HepG2 (cell line): Measurements from ENCODE around the gene CST3.

ENCODE experiments used
- BRD4 ChIP-seq: sonication (generic); formaldehyde crosslinking; IDR thresholded peaks from 2 replicates; pipeline ENCODE4 v1.4.0; 2020; ENCODE audit warnings: missing genetic modification reagents
- CEBPG ChIP-seq: IDR thresholded peaks from 2 replicates; pipeline ENCODE4 v1.6.1; 2016
- FOXJ3 ChIP-seq: sonication (generic); formaldehyde crosslinking; IDR thresholded peaks from 2 replicates; pipeline ENCODE4 v1.4.0; 2020; ENCODE audit warnings: missing genetic modification reagents, mild to moderate bottlenecking, borderline replicate concordance
- KAT2B ChIP-seq: fragments of 150-350 bp; IDR thresholded peaks from 2 replicates; pipeline ENCODE4 v1.6.1; 2014; ENCODE audit warnings: low read depth, low read length, borderline replicate concordance
- RBM22 ChIP-seq: fragments of 200-400 bp; formaldehyde crosslinking; optimal IDR thresholded peaks from 2 replicates; pipeline ENCODE3; 2017; ENCODE audit warnings: mild to moderate bottlenecking, low read length, moderate library complexity
- TRIM24 ChIP-seq: sonication (generic); formaldehyde crosslinking; IDR thresholded peaks from 2 replicates; pipeline ENCODE4 v1.8.0; 2022; ENCODE audit warnings: mild to moderate bottlenecking, missing genetic modification reagents
- ZNF326 ChIP-seq: sonication (generic); formaldehyde crosslinking; IDR thresholded peaks from 2 replicates; pipeline ENCODE4 v1.4.0; 2020; ENCODE audit warnings: missing genetic modification reagents, borderline replicate concordance
- ZNF777 ChIP-seq: sonication (generic); formaldehyde crosslinking; IDR thresholded peaks from 2 replicates; pipeline ENCODE4 v1.4.0; 2020; ENCODE audit warnings: missing genetic modification reagents

GRCh38 chr20:23629017-23629541 is 8.7 kb downstream of the CST3 start:
- TF ChIP-seq KAT2B = no peak
- TF ChIP-seq TRIM24 (CRISPR knock-in tag) = peak; percentile 80; the same call in 1 of the 2 replicates
- TF ChIP-seq CEBPG (CRISPR knock-in tag) = peak; percentile 75
- peak; percentile 56; the same call in 1 of the 2 replicates for TF ChIP-seq FOXJ3
- no peak for TF ChIP-seq RBM22
- TF ChIP-seq ZNF326 (CRISPR knock-in tag) = no peak
- no peak for TF ChIP-seq BRD4 (CRISPR knock-in tag)
- TF ChIP-seq ZNF777 (CRISPR knock-in tag) = no peak
